Pancreas (tissue), 10 donors: ENCODE measurements around the gene CHST11. TPM values are rescaled to one million over a fixed set of nuclear protein-coding genes. Genes with fewer than 3 reads are reported as not detected.

Experiments used
- ATAC-seq, 4 donors: fragments of 200-7000 bp; cut with Tn5 transposase; one replicate each; pipeline versions ENCODE4 v1.8.0 to v1.9.1; 2020; ENCODE audit warnings: mild to moderate bottlenecking in 4 of 4, moderate library complexity in 4 of 4
- DNase-seq, 6 donors: peaks; one replicate each; pipeline ENCODE4 v3.0.0-alpha.2; 2020
- FAIRE-seq: peaks from 2 replicates; lab custom pipeline; 2012; peaks lifted over from hg19 to GRCh38; lab: Jason Lieb, UNC
- H3K27ac ChIP-seq, 4 donors: fragments of 200-600 bp; sonication (generic); 1 replicate in 3 of 4; 2 replicates in 1 of 4; pipeline versions ENCODE4 v1.5.0 to v1.8.0; 2020
- H3K27me3 ChIP-seq, 4 donors: fragments of 200-600 bp; one replicate each; pipeline ENCODE4 v1.8.0; 2021
- H3K36me3 ChIP-seq, 3 donors: fragments of 200-600 bp; sonication (generic) in 1 of 3; one replicate each; pipeline versions ENCODE4 v1.5.0 to v1.8.0; 2020 to 2021
- H3K4me1 ChIP-seq, 3 donors: fragments of 200-600 bp; one replicate each; pipeline ENCODE4 v1.8.0; 2021
- H3K4me3 ChIP-seq, 4 donors: fragments of 200-600 bp; sonication (generic) in 2 of 4; one replicate each; pipeline versions ENCODE4 v1.5.0 to v1.8.0; 2020 to 2021
- H3K9me3 ChIP-seq, 4 donors: fragments of 200-600 bp; one replicate each; pipeline ENCODE4 v1.8.0; 2021
- WGBS, 2 donors: extraction: QIAGEN DNeasy Blood & Tissue Kit; methylation state at CpG; one replicate each; pipeline ENCODE4 v1.1.7; 2013; 5-methylcytosine and 5-hydroxymethylcytosine counted together
- intact Hi-C, 3 donors: fragments of 100-400 bp; cut with DNase I; formaldehyde crosslinking; loops; one replicate each; pipeline versions ENCODE4 v1.11.1 to v1.14.2; 2022
- polyA plus RNA-seq, 2 donors: library from polyadenylated mRNA; stranded (reverse); fragments of 200-250 nt; gene quantifications; one replicate each; pipeline ENCODE4 v1.2.3, GENCODE V29; 2013
- total RNA-seq, 6 donors: library from RNA; stranded (reverse); fragmentation: NEBNext Ultra II Directional in 4 of 6; extraction: Animal tissue kit (Norgen Biotek cat#: 25700) in 4 of 6; gene quantifications; one replicate each; pipeline versions ENCODE4 v1.2.1 to v1.2.4, GENCODE V29; 2021 to 2023
- TF ChIP-seq, protein P1 (sequence below), 4 donors: fragments of 200-600 bp; sonication (generic) in 3 of 4; IDR thresholded peaks; one replicate each; pipeline versions ENCODE4 v1.5.0 to v1.8.0; 2021; ENCODE audit warnings: antibody characterized with exemption in 4 of 4
- donor health status: healthy with polysubstance abuse.
- donor health status: DM: no; HTN: no; CAD: no; lungs with moderate emphysema.
- donor health status: DM: no; HTN: no; CAD: no.
- donor health status: control.
- donor health status: control.
- donor health status: Bipolar disorder and iron deficiency.
- donor health status: DM: yes; HTN: yes; CAD: no.
- donor health status: DM: no; HTN: no; CAD: no.
- donor health status: DM: no; HTN: no; CAD: no.
- donor health status: DM: yes; HTN: yes; CAD: no.

Gene CHST11
- total and polyA plus RNA-seq, 8 donors = 1.1 to 14.8 (median 7.8) TPM

DNA sequence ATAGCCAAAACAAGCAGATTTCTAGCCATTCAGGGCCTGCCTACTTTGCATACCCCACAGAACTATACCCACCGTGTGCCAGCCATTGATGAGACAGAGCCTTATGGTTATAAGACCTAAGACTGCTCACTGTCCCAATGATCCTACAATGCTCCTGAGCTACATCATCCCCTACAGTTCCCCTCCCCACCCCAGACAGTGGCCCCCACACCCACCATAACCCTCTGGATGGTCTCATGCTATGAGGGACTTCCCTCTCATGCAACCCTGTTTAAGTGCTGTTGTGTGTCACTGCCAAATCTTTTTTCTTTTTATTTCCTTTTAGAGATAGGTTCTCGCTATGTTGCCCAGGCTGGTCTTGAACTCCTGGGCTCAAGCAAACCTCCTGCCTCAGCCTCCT lies 75.9 kb downstream of the CHST11 start:
- H3K9me3 ChIP-seq = no peaks in the 10 kb centered on the region
- H3K36me3 ChIP-seq = no peaks in the 10 kb centered on the region
- intact Hi-C loops = no loop called here
- no peaks in the 10 kb centered on the region for H3K27me3 ChIP-seq
- no peak for FAIRE-seq
- 95 to 97% methylated on average over 2 of the region's 2 CpGs for WGBS, 2 donors
- H3K27ac ChIP-seq = no peak overlapping the region
- H3K4me1 ChIP-seq = peaks cover 0 to 13% (median 0%) of the 10 kb centered on the region in 3 donors
- no peak overlapping the region for H3K4me3 ChIP-seq
- TF ChIP-seq, protein P1, sequence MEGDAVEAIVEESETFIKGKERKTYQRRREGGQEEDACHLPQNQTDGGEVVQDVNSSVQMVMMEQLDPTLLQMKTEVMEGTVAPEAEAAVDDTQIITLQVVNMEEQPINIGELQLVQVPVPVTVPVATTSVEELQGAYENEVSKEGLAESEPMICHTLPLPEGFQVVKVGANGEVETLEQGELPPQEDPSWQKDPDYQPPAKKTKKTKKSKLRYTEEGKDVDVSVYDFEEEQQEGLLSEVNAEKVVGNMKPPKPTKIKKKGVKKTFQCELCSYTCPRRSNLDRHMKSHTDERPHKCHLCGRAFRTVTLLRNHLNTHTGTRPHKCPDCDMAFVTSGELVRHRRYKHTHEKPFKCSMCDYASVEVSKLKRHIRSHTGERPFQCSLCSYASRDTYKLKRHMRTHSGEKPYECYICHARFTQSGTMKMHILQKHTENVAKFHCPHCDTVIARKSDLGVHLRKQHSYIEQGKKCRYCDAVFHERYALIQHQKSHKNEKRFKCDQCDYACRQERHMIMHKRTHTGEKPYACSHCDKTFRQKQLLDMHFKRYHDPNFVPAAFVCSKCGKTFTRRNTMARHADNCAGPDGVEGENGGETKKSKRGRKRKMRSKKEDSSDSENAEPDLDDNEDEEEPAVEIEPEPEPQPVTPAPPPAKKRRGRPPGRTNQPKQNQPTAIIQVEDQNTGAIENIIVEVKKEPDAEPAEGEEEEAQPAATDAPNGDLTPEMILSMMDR (IDR thresholded peaks at IDR 0.05) = no peak
- DNase-seq = no peak
- no peak for ATAC-seq

GRCh38 chr12:104533134-104533533 lies 76.4 kb downstream of the CHST11 start:
- H3K27ac ChIP-seq = no peak overlapping the region
- no peak for DNase-seq
- ATAC-seq = peak; percentile 64 to 71 (median 66)
- intact Hi-C loops = no loop called here
- no peak overlapping the region for H3K4me3 ChIP-seq
- TF ChIP-seq, protein P1 (IDR thresholded peaks at IDR 0.05) = no peak
- no peaks in the 10 kb centered on the region for H3K9me3 ChIP-seq
- 46 to 55% methylated on average over 2 of the region's 2 CpGs for WGBS, 2 donors
- peaks cover 0 to 13% (median 0%) of the 10 kb centered on the region in 3 donors for H3K4me1 ChIP-seq
- no peak for FAIRE-seq
- no peaks in the 10 kb centered on the region for H3K36me3 ChIP-seq
- no peaks in the 10 kb centered on the region for H3K27me3 ChIP-seq

GRCh38 chr12:104534162-104534856 lies 77.6 kb downstream of the CHST11 start:
- FAIRE-seq = no peak
- peak; percentile 62 to 82 (median 78) for ATAC-seq
- Histone ChIP-seq H3K27me3 (no peaks in the 10 kb centered on the region), H3K4me3 (no peak overlapping the region), H3K36me3 (no peaks in the 10 kb centered on the region), H3K9me3 (no peaks in the 10 kb centered on the region), H3K4me1 (peaks cover 0 to 13% (median 0%) of the 10 kb centered on the region in 3 donors), H3K27ac (peak overlapping the region in 2 of 4 donors; percentile 3 to 35)
- TF ChIP-seq, protein P1 (IDR thresholded peaks at IDR 0.05) = no peak
- intact Hi-C loops = no loop called here
- peak in 2 of 6 donors; percentile 10 to 15 for DNase-seq
- 26 to 27% methylated on average over 10 of the region's 10 CpGs for WGBS, 2 donors

- Histone ChIP-seq H3K4me3 (no peak overlapping the region), H3K36me3 (no peaks in the 10 kb centered on the region), H3K4me1 (peaks cover 0 to 13% (median 0%) of the 10 kb centered on the region in 3 donors), H3K9me3 (no peaks in the 10 kb centered on the region), H3K27ac (peak overlapping the region in 2 of 4 donors; percentile 3 to 35), H3K27me3 (no peaks in the 10 kb centered on the region)
- WGBS, 2 donors = 83 to 94% methylated on average over 3 of the region's 3 CpGs
- FAIRE-seq (no peak), DNase-seq (no peak), ATAC-seq (no peak)
- intact Hi-C loops = no loop called here
- TF ChIP-seq, protein P1 (IDR thresholded peaks at IDR 0.05) = no peak
These were observed 78.1 kb downstream of the CHST11 start for GRCh38 chr12:104534857-104535248.

GRCh38 chr12:104535369-104535768 lies 78.6 kb downstream of the CHST11 start:
- Histone ChIP-seq H3K27ac (no peak overlapping the region), H3K9me3 (no peaks in the 10 kb centered on the region), H3K4me3 (no peak overlapping the region), H3K4me1 (peaks cover 0 to 13% (median 0%) of the 10 kb centered on the region in 3 donors), H3K36me3 (no peaks in the 10 kb centered on the region), H3K27me3 (no peaks in the 10 kb centered on the region)
- 93 to 95% methylated on average over 3 of the region's 3 CpGs for WGBS, 2 donors
- intact Hi-C loops = no loop called here
- TF ChIP-seq, protein P1 (IDR thresholded peaks at IDR 0.05) = no peak
- FAIRE-seq (no peak), ATAC-seq (no peak), DNase-seq (no peak)
